Ovary (tissue), 9 donors: ENCODE data around the gene COG6. TPM values are rescaled to one million over a fixed set of nuclear protein-coding genes. Genes with fewer than 3 reads are reported as not detected.

Source experiments
- DNase-seq, 5 donors: peaks; one replicate each; pipeline ENCODE4 v3.0.0-alpha.2; 2019 to 2020
- H3K27ac ChIP-seq, 2 donors: fragments of 200-600 bp; one replicate each; pipeline versions ENCODE4 v1.5.1 to v1.8.0; 2019 to 2022
- H3K27me3 ChIP-seq: fragments of 200-600 bp; one replicate; pipeline ENCODE4 v1.8.0; 2022
- H3K36me3 ChIP-seq: fragments of 200-600 bp; sonication (generic); one replicate; pipeline ENCODE4 v1.5.1; 2019
- H3K4me1 ChIP-seq: one replicate; pipeline ENCODE4 v1.8.1; 2013; ENCODE audit warnings: mild to moderate bottlenecking, moderate library complexity; ENCODE audit not compliant: insufficient read depth
- H3K4me3 ChIP-seq: fragments of 200-600 bp; sonication (generic); one replicate; pipeline ENCODE4 v1.5.1; 2017
- H3K9me3 ChIP-seq, 2 donors: fragments of 200-600 bp in 1 of 2; sonication (generic) in 1 of 2; one replicate each; pipeline versions ENCODE4 v1.5.1 to v1.8.1; 2013 to 2019; ENCODE audit warnings: mild to moderate bottlenecking in 1 of 2, moderate library complexity in 1 of 2
- CTCF ChIP-seq, 3 donors: fragments of 450-650 bp in 2 of 3; fragments of 200-600 bp in 1 of 3; IDR thresholded peaks; one replicate each; pipeline versions ENCODE4 v1.5.1 to v1.8.0; 2016 to 2022; ENCODE audit warnings: antibody characterized with exemption in 3 of 3, mild to moderate bottlenecking in 1 of 3
- EP300 ChIP-seq: sonication (generic); formaldehyde crosslinking; IDR thresholded peaks from one replicate; pipeline ENCODE4 v1.6.1; 2017; ENCODE audit warnings: antibody characterized with exemption
- POLR2A ChIP-seq: fragments of 450-650 bp; IDR thresholded peaks from one replicate; pipeline ENCODE4 v1.6.1; 2017; ENCODE audit warnings: antibody characterized with exemption, mild to moderate bottlenecking, moderate library complexity
- WGBS, 3 donors: extraction: QIAGEN DNeasy Blood & Tissue Kit in 1 of 3; methylation state at CpG; one replicate each; pipeline versions ENCODE4 v1.1.5 to v1.1.7; 2013 to 2017; 5-methylcytosine and 5-hydroxymethylcytosine counted together
- intact Hi-C, 4 donors: fragments of 100-400 bp; cut with DNase I; formaldehyde crosslinking; loops; one replicate each; pipeline versions ENCODE4 v1.11.0 to v1.15.1; 2022 to 2023
- polyA plus RNA-seq, 2 donors: library from polyadenylated mRNA; stranded (reverse); fragments of 200-250 nt in 1 of 2; fragments of 350-450 nt in 1 of 2; fragmentation: Illumina TruSeq in 1 of 2; extraction: RNeasy Lipid Tissue Mini Kit (QIAGEN cat#74804) in 1 of 2; gene quantifications; one replicate each; pipeline ENCODE4 v1.2.3, GENCODE V29; 2013 to 2014
- total RNA-seq, 7 donors: library from RNA; depleted of rRNA in 2 of 7; stranded (reverse); fragments of >200 nt in 2 of 7; fragmentation: NEBNext Ultra II Directional in 3 of 7; extraction: Animal tissue kit (Norgen Biotek cat#: 25700) in 3 of 7; gene quantifications; one replicate each; pipeline versions ENCODE4 v1.1.0 to v1.2.4, GENCODE V29; 2016 to 2023
- donor health status: DM: no; HTN: no; CAD: no; lungs with moderate emphysema.
- donor health status: DM: no; HTN: no; CAD: no.
- donor health status: Bipolar disorder and iron deficiency.
- donor health status: DM: yes; HTN: yes; CAD: no.
- donor health status: DM: no; HTN: no; CAD: no.
- donor health status: DM: yes; HTN: yes; CAD: no.

COG6 gene
- total and polyA plus RNA-seq, 9 donors = 10.8 to 45.5 (median 32.6) TPM

- TF ChIP-seq POLR2A (no peak), CTCF (IDR thresholded peaks at IDR 0.05) (peak; percentile 61 to 74 (median 64))
- Histone ChIP-seq H3K27ac (no peak overlapping the region), H3K36me3 (no peaks in the 10 kb centered on the region), H3K4me3 (no peak overlapping the region), H3K4me1 (no peaks in the 10 kb centered on the region), H3K27me3 (no peaks in the 10 kb centered on the region), H3K9me3 (no peaks in the 10 kb centered on the region)
- intact Hi-C loops = loop anchor here in 3 of 4 donors (10.0 kb wide), 3 partner anchors 341 to 561 kb away; no protein-coding TSS in a partner anchor
- peak in 3 of 5 donors; percentile 29 to 64 (median 50) for DNase-seq
- 33 to 38% (median 36%) methylated on average over 10 of the region's 10 CpGs for WGBS, 3 donors
Observed at GRCh38 chr13:39616087-39616694, 39.3 kb upstream of the COG6 start.

GRCh38 chr13:39618561-39618960 lies 36.9 kb upstream of the COG6 start:
- Histone ChIP-seq H3K27me3 (no peaks in the 10 kb centered on the region), H3K9me3 (no peaks in the 10 kb centered on the region), H3K4me3 (no peak overlapping the region), H3K27ac (no peak overlapping the region), H3K4me1 (no peaks in the 10 kb centered on the region), H3K36me3 (no peaks in the 10 kb centered on the region)
- 13 to 48% (median 16%) methylated on average over 1 of the region's 1 CpG for whole genome bisulfite sequencing, 3 donors
- intact Hi-C loops = loop anchor here in 3 of 4 donors (10.0 kb wide), 3 partner anchors 344 to 564 kb away; no protein-coding TSS in a partner anchor
- TF ChIP-seq CTCF (IDR thresholded peaks at IDR 0.05) (no peak), POLR2A (no peak), EP300 (no peak)
- DNase-seq = no peak

- DNase-seq = no peak
- Histone ChIP-seq H3K27ac (no peak overlapping the region), H3K4me3 (no peak overlapping the region), H3K36me3 (no peaks in the 10 kb centered on the region), H3K4me1 (no peaks in the 10 kb centered on the region), H3K27me3 (no peaks in the 10 kb centered on the region), H3K9me3 (no peaks in the 10 kb centered on the region)
- 75 to 91% (median 84%) methylated on average over 1 of the region's 1 CpG for WGBS, 3 donors
- intact Hi-C loops = no loop called here
- TF ChIP-seq POLR2A (no peak), CTCF (IDR thresholded peaks at IDR 0.05) (no peak), EP300 (no peak)
Observed at GRCh38 chr13:39623466-39623865, 32.0 kb upstream of the COG6 start.

GRCh38 chr13:39631307-39631706 lies 24.2 kb upstream of the COG6 start:
- Histone ChIP-seq H3K4me3 (no peak overlapping the region), H3K27me3 (no peaks in the 10 kb centered on the region), H3K4me1 (no peaks in the 10 kb centered on the region), H3K36me3 (no peaks in the 10 kb centered on the region), H3K27ac (no peak overlapping the region), H3K9me3 (no peaks in the 10 kb centered on the region)
- 81 to 89% (median 84%) methylated on average over 1 of the region's 1 CpG for whole genome bisulfite sequencing, 3 donors
- DNase-seq = no peak
- no peak for TF ChIP-seq EP300
- no peak for TF ChIP-seq POLR2A
- no peak for TF ChIP-seq CTCF (IDR thresholded peaks at IDR 0.05)
- intact Hi-C loops = no loop called here
